PC-3 (cell line): ENCODE results near the gene RELA. TPM values are rescaled to one million over a fixed set of nuclear protein-coding genes. Genes with fewer than 3 reads are reported as not detected.

Experiments
- ATAC-seq: fragments of 200-7000 bp; cut with Tn5 transposase; 2 replicates; pipeline ENCODE4 v1.9.1; 2020; ENCODE audit warnings: mild to moderate bottlenecking, moderate library complexity
- BruUV-seq: library from RNA; stranded (reverse); fragments of 400-500 nt; replicated peaks from 2 replicates; lab custom pipeline; 2021; lab: Mats Ljungman, UMichigan
- CTCF ChIA-PET: fragments of 300-600 bp; sonication (Branson Sonifier 250); formaldehyde crosslinking; loops from one replicate; lab custom pipeline; 2022; ENCODE audit warnings: antibody characterized with exemption; lab: Charles Lee
- POLR2A ChIA-PET: fragments of 300-600 bp; sonication (Branson Sonifier 250); formaldehyde crosslinking; loops from one replicate; lab custom pipeline; 2022; ENCODE audit warnings: antibody characterized with exemption; ENCODE audit not compliant: unreplicated experiment; lab: Charles Lee
- DNase-seq: peaks from one replicate; pipeline ENCODE4 v3.0.0-alpha.2; 2015
- H2AFZ ChIP-seq: fragments of 300-600 bp; sonication (generic); 2 replicates; pipeline ENCODE4 v1.6.0; 2016; ENCODE audit warnings: antibody characterized with exemption, low read length
- H3F3A ChIP-seq: fragments of 300-600 bp; sonication (generic); one replicate; pipeline ENCODE4 v1.6.0; 2017; ENCODE audit warnings: antibody characterized with exemption, low read length, control low read depth, mild to moderate bottlenecking; ENCODE audit not compliant: unreplicated experiment
- H3K27ac ChIP-seq: fragments of 300-600 bp; sonication (generic); 2 replicates; pipeline ENCODE4 v1.5.1; 2016; ENCODE audit warnings: mild to moderate bottlenecking, low read length
- H3K27me3 ChIP-seq: fragments of 300-600 bp; sonication (generic); 2 replicates; pipeline ENCODE4 v1.6.1; 2016; ENCODE audit warnings: low read length, mixed read lengths
- H3K36me3 ChIP-seq: fragments of 300-600 bp; sonication (generic); 2 replicates; pipeline ENCODE4 v1.6.1; 2016; ENCODE audit warnings: low read depth, mixed run types, low read length, mixed read lengths
- H3K4me1 ChIP-seq: fragments of 300-600 bp; sonication (generic); 2 replicates; pipeline ENCODE4 v1.5.1; 2016; ENCODE audit warnings: low read length; ENCODE audit not compliant: insufficient read depth
- H3K4me2 ChIP-seq: fragments of 300-600 bp; sonication (generic); 2 replicates; pipeline ENCODE4 v1.6.0; 2016; ENCODE audit warnings: low read length
- H3K4me3 ChIP-seq: fragments of 300-600 bp; sonication (generic); 2 replicates; pipeline ENCODE4 v1.5.1; 2016; ENCODE audit warnings: mild to moderate bottlenecking, low read length, mixed read lengths
- H3K79me2 ChIP-seq: fragments of 300-600 bp; sonication (generic); 2 replicates; pipeline ENCODE4 v1.6.1; 2017; ENCODE audit warnings: low read length, mixed read lengths
- H3K9ac ChIP-seq: fragments of 300-600 bp; sonication (generic); 2 replicates; pipeline ENCODE4 v1.6.0; 2016; ENCODE audit warnings: mild to moderate bottlenecking, low read length
- H3K9me2 ChIP-seq: fragments of 300-600 bp; sonication (generic); replicated peaks from 2 replicates; pipeline ENCODE4 v1.6.1; 2016; ENCODE audit warnings: mixed run types, low read length, mixed read lengths
- H3K9me3 ChIP-seq: fragments of 300-600 bp; sonication (generic); 2 replicates; pipeline ENCODE4 v1.6.1; 2016; ENCODE audit warnings: low read length, mixed read lengths
- H4K20me1 ChIP-seq: fragments of 300-600 bp; sonication (generic); 2 replicates; pipeline ENCODE4 v1.6.1; 2016; ENCODE audit warnings: low read length, mixed read lengths
- EZH2 ChIP-seq: fragments of 300-600 bp; sonication (generic); IDR thresholded peaks from one replicate; pipeline ENCODE4 v1.6.1; 2017; ENCODE audit warnings: antibody characterized with exemption, mild to moderate bottlenecking, low read length; ENCODE audit not compliant: unreplicated experiment
- EZH2phosphoT487 ChIP-seq: fragments of 300-600 bp; sonication (generic); IDR thresholded peaks from 2 replicates; pipeline ENCODE4 v1.6.1; 2018; ENCODE audit warnings: mild to moderate bottlenecking, antibody characterized with exemption, low read length, borderline replicate concordance
- intact Hi-C: fragments of 100-400 bp; cut with micrococcal nuclease; formaldehyde crosslinking; loops from 2 replicates; pipeline ENCODE4 v1.9.0; 2023
- total RNA-seq: library from RNA; depleted of rRNA; stranded (reverse); fragments of >200 nt; gene quantifications from 2 replicates; pipeline ENCODE4 v1.2.3, GENCODE V29; 2014
- TF ChIP-seq, protein P1 (sequence below): fragments of 300-600 bp; sonication (generic); conservative IDR thresholded peaks from 2 replicates; pipeline ENCODE4 v1.5.1; 2017; ENCODE audit warnings: antibody characterized with exemption, low read depth, mild to moderate bottlenecking, low read length

RELA gene
- total RNA-seq, 1 experiment from 2014 or later, result 84.2 TPM

DNA sequence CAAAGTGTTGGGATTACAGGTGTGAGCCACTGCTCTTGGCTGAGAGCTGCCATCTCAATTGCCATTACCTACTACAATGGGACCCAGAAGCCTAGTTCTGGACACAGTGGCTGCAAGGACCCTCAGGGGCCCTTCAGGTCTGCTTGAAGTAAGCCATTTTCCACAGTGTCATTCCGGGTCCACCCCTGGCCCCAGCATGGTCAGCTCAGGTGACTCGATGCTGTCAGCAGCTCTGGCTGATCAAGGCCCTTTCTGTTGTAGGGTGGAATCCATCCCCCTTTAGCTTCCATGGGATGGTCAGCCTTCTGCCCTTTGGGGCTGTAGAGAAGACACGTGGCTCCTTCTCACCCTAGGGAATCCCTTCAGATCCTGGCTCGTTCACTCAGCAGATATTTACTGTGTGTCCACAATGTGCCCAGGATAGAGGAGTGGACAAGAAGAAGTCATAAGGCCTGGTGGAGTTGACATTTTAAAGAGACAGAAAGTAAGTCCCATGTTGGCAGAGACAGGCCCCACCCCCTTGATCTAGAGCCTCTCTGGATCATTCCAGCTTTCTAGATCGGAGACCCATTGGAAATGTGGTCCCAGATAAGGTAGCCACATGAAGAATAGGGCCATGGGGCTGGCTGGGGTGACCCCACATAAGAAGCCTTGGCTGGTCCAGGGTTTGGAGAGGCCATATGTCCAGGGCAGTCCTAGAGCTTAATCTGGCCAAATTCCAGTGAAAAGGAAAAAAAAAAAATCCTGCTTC is 34.3 kb upstream of the RELA start:
- peaks cover 13% of the 10 kb centered on the region for H3K4me1 ChIP-seq
- intact Hi-C loops, result no loop called here
- no peak overlapping the region for H3K27ac ChIP-seq
- no peaks in the 10 kb centered on the region for H3K9me2 ChIP-seq
- no TSS peak for BruUV-seq
- no peak overlapping the region for H3K4me2 ChIP-seq
- DNase-seq (no peak), ATAC-seq (no peak)
- H3K36me3 ChIP-seq, result no peaks in the 10 kb centered on the region
- H3K4me3 ChIP-seq, result no peak overlapping the region
- H3F3A ChIP-seq, result no peaks in the 10 kb centered on the region
- H3K9me3 ChIP-seq, result no peaks in the 10 kb centered on the region
- H4K20me1 ChIP-seq, result no peaks in the 10 kb centered on the region
- no peak overlapping the region for H2AFZ ChIP-seq
- CTCF ChIA-PET, result no interaction called here
- H3K9ac ChIP-seq, result no peak overlapping the region
- TF ChIP-seq EZH2phosphoT487 (no peak), EZH2 (no peak)
- TF ChIP-seq, protein P1, sequence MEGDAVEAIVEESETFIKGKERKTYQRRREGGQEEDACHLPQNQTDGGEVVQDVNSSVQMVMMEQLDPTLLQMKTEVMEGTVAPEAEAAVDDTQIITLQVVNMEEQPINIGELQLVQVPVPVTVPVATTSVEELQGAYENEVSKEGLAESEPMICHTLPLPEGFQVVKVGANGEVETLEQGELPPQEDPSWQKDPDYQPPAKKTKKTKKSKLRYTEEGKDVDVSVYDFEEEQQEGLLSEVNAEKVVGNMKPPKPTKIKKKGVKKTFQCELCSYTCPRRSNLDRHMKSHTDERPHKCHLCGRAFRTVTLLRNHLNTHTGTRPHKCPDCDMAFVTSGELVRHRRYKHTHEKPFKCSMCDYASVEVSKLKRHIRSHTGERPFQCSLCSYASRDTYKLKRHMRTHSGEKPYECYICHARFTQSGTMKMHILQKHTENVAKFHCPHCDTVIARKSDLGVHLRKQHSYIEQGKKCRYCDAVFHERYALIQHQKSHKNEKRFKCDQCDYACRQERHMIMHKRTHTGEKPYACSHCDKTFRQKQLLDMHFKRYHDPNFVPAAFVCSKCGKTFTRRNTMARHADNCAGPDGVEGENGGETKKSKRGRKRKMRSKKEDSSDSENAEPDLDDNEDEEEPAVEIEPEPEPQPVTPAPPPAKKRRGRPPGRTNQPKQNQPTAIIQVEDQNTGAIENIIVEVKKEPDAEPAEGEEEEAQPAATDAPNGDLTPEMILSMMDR, result no peak
- POLR2A ChIA-PET, result no interaction called here
- H3K27me3 ChIP-seq, result peaks cover 9% of the 10 kb centered on the region; the same call in 1 of the 2 replicates
- no peaks in the 10 kb centered on the region for H3K79me2 ChIP-seq

DNA sequence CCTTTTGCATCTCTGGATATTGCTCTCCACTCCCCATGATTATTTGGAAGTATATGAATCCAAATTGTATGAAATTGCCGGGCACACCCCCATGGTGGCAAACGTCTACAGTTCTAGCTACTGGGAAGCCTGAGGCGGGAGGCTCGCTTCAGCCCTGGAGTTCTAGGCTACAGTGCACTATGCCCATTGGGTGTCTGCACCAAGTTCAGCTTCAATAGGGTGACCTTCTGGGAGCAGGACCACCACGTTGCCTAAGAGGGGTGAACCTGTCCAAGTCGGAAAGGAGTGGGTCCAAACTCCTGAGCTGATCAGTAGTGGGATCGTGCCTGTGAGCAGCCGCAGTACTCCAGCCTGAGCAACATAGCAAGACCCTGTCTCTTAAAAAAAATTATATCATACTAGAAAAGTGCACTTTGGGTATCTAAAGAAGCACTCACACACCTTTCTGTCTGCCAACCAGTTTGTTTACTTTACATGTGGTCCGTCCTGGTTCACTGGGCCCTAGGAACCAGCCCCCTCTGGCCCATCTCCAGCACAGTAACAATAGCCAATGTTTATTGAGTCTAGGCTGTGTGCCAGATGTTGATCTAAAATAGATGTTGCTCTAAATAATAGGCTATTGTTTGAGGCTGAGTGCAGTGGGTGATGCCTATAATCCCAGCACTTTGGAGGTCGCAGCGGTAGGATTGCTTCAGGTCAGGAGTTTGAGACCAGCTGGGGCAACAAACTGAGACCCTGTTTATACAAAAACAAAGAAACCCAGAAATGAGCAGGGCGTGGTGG is 32.9 kb upstream of the RELA start:
- H3K9me2 ChIP-seq, result no peaks in the 10 kb centered on the region
- H3K4me3 ChIP-seq, result no peak overlapping the region
- H3K4me2 ChIP-seq, result peak overlapping the region; percentile 31
- H2AFZ ChIP-seq, result no peak overlapping the region
- CTCF ChIA-PET, result no interaction called here
- intact Hi-C loops, result no loop called here
- H3K36me3 ChIP-seq, result no peaks in the 10 kb centered on the region
- POLR2A ChIA-PET, result no interaction called here
- H3K27ac ChIP-seq, result no peak overlapping the region
- H3K9ac ChIP-seq, result no peak overlapping the region
- no TSS peak for BruUV-seq
- peaks cover 9% of the 10 kb centered on the region; the same call in 1 of the 2 replicates for H3K27me3 ChIP-seq
- no peak for TF ChIP-seq EZH2phosphoT487
- TF ChIP-seq EZH2, result no peak
- TF ChIP-seq, protein P1, result no peak
- ATAC-seq (peak; percentile 88), DNase-seq (peak; percentile 97)
- H3K9me3 ChIP-seq, result no peaks in the 10 kb centered on the region
- peaks cover 13% of the 10 kb centered on the region for H3K4me1 ChIP-seq
- no peaks in the 10 kb centered on the region for H3K79me2 ChIP-seq
- no peaks in the 10 kb centered on the region for H4K20me1 ChIP-seq
- no peaks in the 10 kb centered on the region for H3F3A ChIP-seq
